GM12878 (cell line): Measurements from ENCODE around the gene ADAMTS4. TPM values are rescaled to one million over a fixed set of nuclear protein-coding genes. Genes with fewer than 3 reads are reported as not detected.

Experiments used
- ATAC-seq: fragments of 200-7000 bp; cut with Tn5 transposase; 3 replicates; pipeline ENCODE4 v1.9.1; 2020; ENCODE audit warnings: mild to moderate bottlenecking, moderate library complexity
- BruUV-seq: library from RNA; stranded (reverse); fragments of 400-500 nt; replicated peaks from 2 replicates; lab custom pipeline; 2021; lab: Mats Ljungman, UMichigan
- CTCF ChIA-PET: fragments of 300-600 bp; sonication (Branson Sonifier 250); formaldehyde crosslinking; extraction: SDS; loops from one replicate; lab custom pipeline; 2021; ENCODE audit warnings: inconsistent platforms; lab: Yijun Ruan, JAX
- POLR2A ChIA-PET: fragments of 350-600 bp; formaldehyde crosslinking; extraction: SDS; loops from one replicate; lab custom pipeline; 2021; ENCODE audit warnings: inconsistent platforms; lab: Charles Lee
- RAD21 ChIA-PET: fragments of 300-600 bp; sonication (Branson Sonifier 250); formaldehyde crosslinking; loops from one replicate; lab custom pipeline; 2023; ENCODE audit warnings: antibody characterized with exemption; ENCODE audit not compliant: unreplicated experiment; lab: Charles Lee
- SMC1A ChIA-PET: fragments of 300-600 bp; sonication (Branson Sonifier 250); formaldehyde crosslinking; loops from one replicate; lab custom pipeline; 2023; ENCODE audit not compliant: unreplicated experiment, uncharacterized antibody; lab: Charles Lee
- DNase-seq: peaks from one replicate; pipeline ENCODE4 v3.0.0-alpha.2; 2011; ENCODE audit warnings: low read depth, low spot score
- FAIRE-seq: peaks from 3 replicates; lab custom pipeline; 2011; peaks lifted over from hg19 to GRCh38; lab: Jason Lieb, UNC
- H2AFZ ChIP-seq: 2 replicates; pipeline ENCODE4 v1.6.0; 2011; ENCODE audit warnings: low read depth, low read length, control low read depth; ENCODE audit not compliant: control insufficient read depth
- H3K27ac ChIP-seq: 2 replicates; pipeline ENCODE4 v1.5.1; 2011; ENCODE audit warnings: control low read depth; ENCODE audit not compliant: control insufficient read depth, insufficient read depth
- H3K27me3 ChIP-seq, 2 experiments: replicated peaks in 1 of 2; 2 replicates each; pipeline versions ENCODE4 v1.6.0 to v1.6.1; 2011; ENCODE audit warnings: low read length in 1 of 2; ENCODE audit not compliant: control insufficient read depth in 2 of 2, insufficient read depth in 2 of 2
- H3K36me3 ChIP-seq, 2 experiments: 2 replicates each; pipeline ENCODE4 v1.5.1; 2011; ENCODE audit warnings: low read length in 1 of 2; ENCODE audit not compliant: control insufficient read depth in 2 of 2, insufficient read depth in 2 of 2
- H3K4me1 ChIP-seq: 2 replicates; pipeline ENCODE4 v1.6.1; 2011; ENCODE audit warnings: mild to moderate bottlenecking, low read length, moderate library complexity, mixed read lengths; ENCODE audit not compliant: control insufficient read depth, insufficient read depth
- H3K4me2 ChIP-seq: 2 replicates; pipeline ENCODE4 v1.6.0; 2011; ENCODE audit warnings: control low read depth; ENCODE audit not compliant: control insufficient read depth, insufficient read depth
- H3K4me3 ChIP-seq: fragments of 200-600 bp; sonication (generic); 2 replicates; pipeline ENCODE4 v1.5.1; 2016
- H3K79me2 ChIP-seq: 2 replicates; pipeline ENCODE4 v1.6.0; 2011; ENCODE audit warnings: low read length; ENCODE audit not compliant: control insufficient read depth, insufficient read depth
- H3K9ac ChIP-seq: 2 replicates; pipeline ENCODE4 v1.8.0; 2011; ENCODE audit warnings: low read length, control low read depth, mixed read lengths; ENCODE audit not compliant: control insufficient read depth, insufficient read depth
- H3K9me3 ChIP-seq: replicated peaks from 3 replicates; pipeline ENCODE4 v1.5.1; 2011; ENCODE audit warnings: mild to moderate bottlenecking, low read length; ENCODE audit not compliant: control insufficient read depth, insufficient read depth
- H4K20me1 ChIP-seq: 2 replicates; pipeline ENCODE4 v1.6.0; 2011; ENCODE audit not compliant: control insufficient read depth, insufficient read depth
- BCL11A ChIP-seq: IDR thresholded peaks from 2 replicates; pipeline ENCODE4 v1.6.1; 2011; ENCODE audit warnings: low read depth, low read length
- E2F4 ChIP-seq: IDR thresholded peaks from 2 replicates; pipeline ENCODE4 v1.6.1; 2012; ENCODE audit warnings: low read depth, low read length, improper control_type of control experiment
- FOS ChIP-seq: IDR thresholded peaks from 3 replicates; pipeline ENCODE4 v1.6.1; 2011; ENCODE audit warnings: borderline replicate concordance; ENCODE audit not compliant: insufficient read length; ENCODE audit errors: extremely low read depth
- GATAD2B ChIP-seq: fragments of 450-650 bp; conservative IDR thresholded peaks from 2 replicates; pipeline ENCODE4 v1.6.1; 2017; ENCODE audit warnings: low read depth, mild to moderate bottlenecking, moderate library complexity
- HCFC1 ChIP-seq: fragments of 150-350 bp; IDR thresholded peaks from 2 replicates; pipeline ENCODE4 v1.6.1; 2014; ENCODE audit warnings: low read length
- MXI1 ChIP-seq: fragments of 150-350 bp; IDR thresholded peaks from 2 replicates; pipeline ENCODE4 v1.6.1; 2011; ENCODE audit warnings: low read depth, mild to moderate bottlenecking, inconsistent platforms, low read length, improper control_type of control experiment
- NFIC ChIP-seq: IDR thresholded peaks from 2 replicates; pipeline ENCODE4 v1.6.1; 2012; ENCODE audit warnings: low read depth, mild to moderate bottlenecking, inconsistent platforms, low read length, moderate library complexity
- NR2C2 ChIP-seq: IDR thresholded peaks from 2 replicates; pipeline ENCODE4 v1.6.1; 2011; ENCODE audit warnings: borderline replicate concordance, low read depth; ENCODE audit not compliant: control insufficient read depth, insufficient read length
- POLR2AphosphoS5 ChIP-seq: IDR thresholded peaks from 2 replicates; pipeline ENCODE4 v1.6.1; 2011; ENCODE audit warnings: mild to moderate bottlenecking, low read length, inconsistent platforms
- RFX5 ChIP-seq: IDR thresholded peaks from 2 replicates; pipeline ENCODE4 v1.6.1; 2011; ENCODE audit warnings: low read depth, low read length, improper control_type of control experiment
- RUNX3 ChIP-seq: IDR thresholded peaks from 2 replicates; pipeline ENCODE4 v1.6.1; 2012; ENCODE audit warnings: low read length, inconsistent platforms
- SIN3A ChIP-seq: IDR thresholded peaks from 2 replicates; pipeline ENCODE4 v1.6.1; 2012; ENCODE audit warnings: low read depth, low read length, improper control_type of control experiment
- ZNF592 ChIP-seq: fragments of 450-650 bp; IDR thresholded peaks from 2 replicates; pipeline ENCODE4 v1.6.1; 2017; ENCODE audit warnings: mild to moderate bottlenecking, moderate library complexity
- WGBS: methylation state at CpG from one replicate; pipeline ENCODE4 v1.1.6; 2016; ENCODE audit warnings: low lambda C conversion rate; ENCODE audit not compliant: insufficient replicate concordance, insufficient coverage; ENCODE audit errors: missing lambda C conversion rate; 5-methylcytosine and 5-hydroxymethylcytosine counted together
- in situ Hi-C: fragments of 300-500 bp; cut with MboI; formaldehyde crosslinking; loops from 9 replicates; pipeline ENCODE4 v1.14.3; 2018; ENCODE audit warnings: mixed read lengths
- intact Hi-C: fragments of 100-400 bp; cut with micrococcal nuclease; formaldehyde crosslinking; loops from one replicate; pipeline ENCODE4 v1.14.2; 2022; ENCODE audit not compliant: unreplicated experiment
- polyA plus RNA-seq, 11 experiments: library from polyadenylated mRNA; depleted of rRNA in 4 of 11; unstranded in 6 of 11; stranded (reverse) in 5 of 11; fragments of >200 nt; fragmentation: Nextera tagmentation in 4 of 11; fragmentation: Illumina TruSeq in 1 of 11; extraction: Ambion mirVana in 4 of 11; extraction: Trizol in 1 of 11; gene quantifications; 1 replicate in 1 of 11; 2 replicates in 10 of 11; pipeline versions ENCODE4 v1.2.1 to v1.2.3, GENCODE V29; 2011 to 2016; ENCODE audit warnings: inconsistent platforms in 2 of 11, missing spikeins in 2 of 11, low read depth in 1 of 11
- total RNA-seq, 4 experiments: library from RNA; depleted of rRNA in 3 of 4; stranded (reverse); fragments of >200 nt in 3 of 4; fragmentation: Illumina TruSeq in 1 of 4; extraction: Trizol in 1 of 4; gene quantifications; 2 replicates each; pipeline versions ENCODE4 v1.2.1 to v1.2.3, GENCODE V29; 2013 to 2021
- TF ChIP-seq, protein P1 (sequence below): IDR thresholded peaks from 2 replicates; pipeline ENCODE4 v1.6.1; 2011; ENCODE audit warnings: low read depth, mild to moderate bottlenecking, low read length, moderate library complexity, borderline replicate concordance; ENCODE audit errors: extremely low read depth

The ADAMTS4 gene
- total and polyA plus RNA-seq, 10 of the 15 experiments (the other 5 are each of a cell fraction or from before 2014, with no cell fraction given), result 0.01 to 0.13 (median 0.05) TPM; not detected in 2

DNA sequence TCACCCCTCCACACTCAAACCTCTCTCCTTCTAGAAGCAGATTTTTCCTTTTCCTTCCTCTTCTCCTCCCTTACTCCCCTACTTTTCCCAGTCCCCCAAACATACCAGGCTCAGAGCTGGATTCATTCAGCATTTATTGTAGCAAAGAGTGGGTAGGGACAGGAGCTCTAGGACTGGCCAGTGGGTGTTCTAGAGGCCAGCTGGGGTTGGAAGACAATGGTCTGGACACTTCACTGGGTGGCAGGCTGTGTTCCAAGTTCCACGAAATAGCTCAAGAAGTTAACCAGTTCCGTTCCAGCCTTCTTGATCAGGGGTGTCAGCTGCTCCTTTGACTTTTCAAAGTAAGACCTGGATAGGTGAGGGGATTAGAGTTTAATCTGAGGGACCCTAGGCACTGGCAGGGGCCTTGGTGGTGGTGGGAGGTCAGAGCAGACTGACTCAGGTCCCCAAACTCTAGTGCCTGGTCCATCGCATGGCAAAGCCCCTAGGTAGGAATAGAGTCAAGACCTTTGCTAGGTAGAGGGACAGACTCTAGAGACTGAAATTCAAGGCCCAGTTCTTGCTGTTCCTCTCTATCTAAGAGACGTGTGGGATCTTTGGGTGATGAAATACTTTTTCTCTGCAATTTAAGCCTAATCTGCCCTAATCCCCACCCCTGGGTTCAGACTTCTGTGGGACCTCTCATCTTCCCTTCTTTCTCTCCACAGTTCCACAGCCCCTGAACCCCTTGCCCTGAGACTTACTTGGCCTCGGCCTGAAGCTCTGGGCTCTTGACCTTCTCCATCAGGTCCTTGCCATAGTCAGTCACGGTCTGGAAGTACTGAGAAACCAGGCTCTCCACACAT, 23.5 kb upstream of the ADAMTS4 start:
- POLR2A ChIA-PET, result interaction anchor here (0.6 to 1.0 kb wide), 3 partner anchors 9 to 596 kb away, joined by 3 read pairs; no protein-coding TSS in a partner anchor
- DNase-seq, result no peak
- peaks cover 25% of the 10 kb centered on the region for H3K4me1 ChIP-seq

More for the DNA sequence above, 23.5 kb upstream of the ADAMTS4 start:
- WGBS, result 57% methylated on average over 6 of the region's 6 CpGs
- no peak overlapping the region for H3K27ac ChIP-seq
- intact Hi-C loops (no loop called here), in situ Hi-C loops (no loop called here)
- H2AFZ ChIP-seq, result no peak overlapping the region
- no peaks in the 10 kb centered on the region for H3K9me3 ChIP-seq
- BruUV-seq, result no TSS peak
- H3K79me2 ChIP-seq, result peaks cover 7% of the 10 kb centered on the region; the same call in 1 of the 2 replicates
- no peaks in the 10 kb centered on the region for H3K36me3 ChIP-seq
- ChIA-PET RAD21 (interaction anchor here (1.7 kb wide), 1 partner anchor 12 kb away, joined by 6 read pairs; no protein-coding TSS in a partner anchor), CTCF (interaction anchor here (0.6 to 17.1 kb wide), 9 partner anchors 15 to 172 kb away, joined by 3 to 385 read pairs (median 5); partner anchors contain the start of gene NDUFS2), SMC1A (interaction anchor here (1.0 to 4.8 kb wide), 6 partner anchors 10 to 160 kb away, joined by 3 to 53 read pairs (median 3); no protein-coding TSS in a partner anchor)
- no peak overlapping the region for H3K9ac ChIP-seq
- ATAC-seq, result no peak
- TF ChIP-seq POLR2AphosphoS5 (no peak), HCFC1 (no peak), RUNX3 (no peak), E2F4 (no peak), ZNF592 (no peak), BCL11A (no peak), SIN3A (no peak), RFX5 (no peak), FOS (no peak), GATAD2B (no peak), MXI1 (no peak), NFIC (no peak), NR2C2 (no peak)
- TF ChIP-seq, protein P1, sequence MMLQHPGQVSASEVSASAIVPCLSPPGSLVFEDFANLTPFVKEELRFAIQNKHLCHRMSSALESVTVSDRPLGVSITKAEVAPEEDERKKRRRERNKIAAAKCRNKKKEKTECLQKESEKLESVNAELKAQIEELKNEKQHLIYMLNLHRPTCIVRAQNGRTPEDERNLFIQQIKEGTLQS, result no peak
- no peaks in the 10 kb centered on the region for H4K20me1 ChIP-seq
- H3K4me3 ChIP-seq, result no peak overlapping the region
- FAIRE-seq, result no peak
- no peak overlapping the region for H3K4me2 ChIP-seq
- H3K27me3 ChIP-seq, result no peaks in the 10 kb centered on the region
